ENCODE results near the gene LITAF. TPM values are rescaled to one million over a fixed set of nuclear protein-coding genes. Genes with fewer than 3 reads are reported as not detected.

LITAF gene
- total RNA-seq, 2 donors from 2014 or later, result 36.6 to 62.9 TPM

- Mint-ChIP-seq H3K4me3 (peak overlapping the region; percentile 36), H3K36me3 (ENCODE audit: low read depth) (no peaks in the 10 kb centered on the region), H3K9me3 (no peaks in the 10 kb centered on the region), H3K27ac (peak overlapping the region; percentile 49), H3K4me1 (peaks cover 6% of the 10 kb centered on the region), H3K27me3 (ENCODE audit: insufficient read depth) (peaks cover 7% of the 10 kb centered on the region)
- TF ChIP-seq CTCF (conservative IDR thresholded peaks at IDR 0.05), result no peak
- Histone ChIP-seq H3K9ac (ENCODE audit: extremely low read depth, low read length, poor library complexity, severe bottlenecking) (no peak overlapping the region), H3K27me3 (ENCODE audit: control insufficient read depth, insufficient read depth, low read length, poor library complexity, severe bottlenecking) (no peaks in the 10 kb centered on the region), H3K9me3 (ENCODE audit: control insufficient read depth, low read length) (no peaks in the 10 kb centered on the region), H3K36me3 (ENCODE audit: control insufficient read depth, insufficient read depth, low read length) (no peaks in the 10 kb centered on the region), H3K4me1 (ENCODE audit: control insufficient read depth, insufficient read depth, low read length) (peaks cover 7% of the 10 kb centered on the region), H3K27ac (ENCODE audit: low read depth, low read length) (no peak overlapping the region), H3K4me3 (ENCODE audit: low read length) (peak overlapping the region; percentile 23)
- WGBS, 2 experiments (ENCODE audit: insufficient coverage in 1 of 2, insufficient read length in 1 of 2), result 83 to 89% methylated on average over 7 to 12 of the region's 12 CpGs
- DNase-seq, result peak; percentile 55
Observed at GRCh38 chr16:11635679-11636171, 49.0 kb upstream of the LITAF start.

- no peaks in the 10 kb centered on the region for H3K36me3 ChIP-seq (ENCODE audit: control insufficient read depth, insufficient read depth, low read length)
- TF ChIP-seq CTCF (conservative IDR thresholded peaks at IDR 0.05), result no peak
- no peak overlapping the region for H3K9ac ChIP-seq (ENCODE audit: extremely low read depth, low read length, poor library complexity, severe bottlenecking)
- 90 to 92% methylated on average over 4 to 10 of the region's 10 CpGs for WGBS, 2 experiments (ENCODE audit: insufficient coverage in 1 of 2, insufficient read length in 1 of 2)
- peaks cover 7% of the 10 kb centered on the region for H3K4me1 ChIP-seq (ENCODE audit: control insufficient read depth, insufficient read depth, low read length)
- no peaks in the 10 kb centered on the region for H3K9me3 ChIP-seq (ENCODE audit: control insufficient read depth, low read length)
- H3K4me3 ChIP-seq (ENCODE audit: low read length), result no peak overlapping the region
- H3K4me3 Mint-ChIP-seq, result no peak overlapping the region
- H3K27ac Mint-ChIP-seq, result no peak overlapping the region
- no peaks in the 10 kb centered on the region for H3K27me3 ChIP-seq (ENCODE audit: control insufficient read depth, insufficient read depth, low read length, poor library complexity, severe bottlenecking)
- H3K4me1 Mint-ChIP-seq, result peaks cover 6% of the 10 kb centered on the region
- H3K36me3 Mint-ChIP-seq (ENCODE audit: low read depth), result no peaks in the 10 kb centered on the region
- peaks cover 3% of the 10 kb centered on the region for H3K27me3 Mint-ChIP-seq (ENCODE audit: insufficient read depth)
- H3K9me3 Mint-ChIP-seq, result no peaks in the 10 kb centered on the region
- H3K27ac ChIP-seq (ENCODE audit: low read depth, low read length), result no peak overlapping the region
- no peak for DNase-seq
Observed at GRCh38 chr16:11635113-11635652, 48.5 kb upstream of the LITAF start.

GRCh38 chr16:11634312-11634711, 47.6 kb upstream of the LITAF start:
- 95 to 96% methylated on average over 4 to 6 of the region's 6 CpGs for WGBS, 2 experiments (ENCODE audit: insufficient coverage in 1 of 2, insufficient read length in 1 of 2)
- no peak overlapping the region for H3K27ac ChIP-seq (ENCODE audit: low read depth, low read length)
- H3K4me1 Mint-ChIP-seq, result peaks cover 6% of the 10 kb centered on the region

More at GRCh38 chr16:11634312-11634711, 47.6 kb upstream of the LITAF start:
- Mint-ChIP-seq H3K27ac (no peak overlapping the region), H3K9me3 (no peaks in the 10 kb centered on the region), H3K27me3 (ENCODE audit: insufficient read depth) (peaks cover 3% of the 10 kb centered on the region), H3K36me3 (ENCODE audit: low read depth) (no peaks in the 10 kb centered on the region), H3K4me3 (no peak overlapping the region)
- DNase-seq, result no peak
- H3K9ac ChIP-seq (ENCODE audit: extremely low read depth, low read length, poor library complexity, severe bottlenecking), result no peak overlapping the region
- H3K4me3 ChIP-seq (ENCODE audit: low read length), result no peak overlapping the region
- no peaks in the 10 kb centered on the region for H3K27me3 ChIP-seq (ENCODE audit: control insufficient read depth, insufficient read depth, low read length, poor library complexity, severe bottlenecking)
- no peaks in the 10 kb centered on the region for H3K9me3 ChIP-seq (ENCODE audit: control insufficient read depth, low read length)
- TF ChIP-seq CTCF (conservative IDR thresholded peaks at IDR 0.05), result no peak
- peaks cover 7% of the 10 kb centered on the region for H3K4me1 ChIP-seq (ENCODE audit: control insufficient read depth, insufficient read depth, low read length)
- H3K36me3 ChIP-seq (ENCODE audit: control insufficient read depth, insufficient read depth, low read length), result no peaks in the 10 kb centered on the region
